Parathyroid adenoma (tissue), 2 donors: ENCODE results near the gene RIMKLA.

Experiments
- H2AFZ ChIP-seq: fragments of 300-600 bp; sonication (generic); one replicate; pipeline ENCODE4 v1.7.0; 2017; ENCODE audit warnings: antibody characterized with exemption, mild to moderate bottlenecking
- H3K27ac ChIP-seq: fragments of 300-600 bp; sonication (generic); one replicate; pipeline ENCODE4 v1.7.0; 2017
- H3K27me3 ChIP-seq: fragments of 300-600 bp; sonication (generic); one replicate; pipeline ENCODE4 v1.7.0; 2017; ENCODE audit warnings: low read length; ENCODE audit not compliant: control insufficient read depth, insufficient read depth
- H3K36me3 ChIP-seq: fragments of 300-600 bp; sonication (generic); one replicate; pipeline ENCODE4 v1.7.0; 2017; ENCODE audit warnings: low read length; ENCODE audit not compliant: control insufficient read depth, insufficient read depth
- H3K4me1 ChIP-seq: fragments of 300-600 bp; sonication (generic); one replicate; pipeline ENCODE4 v1.7.0; 2017; ENCODE audit warnings: control low read depth
- H3K4me2 ChIP-seq: fragments of 300-600 bp; sonication (generic); one replicate; pipeline ENCODE4 v1.7.0; 2017; ENCODE audit warnings: low read length
- H3K4me3 ChIP-seq: fragments of 300-600 bp; sonication (generic); one replicate; pipeline ENCODE4 v1.7.0; 2017; ENCODE audit warnings: low read depth, low read length
- H3K79me2 ChIP-seq: fragments of 300-600 bp; sonication (generic); one replicate; pipeline ENCODE4 v1.7.0; 2017; ENCODE audit warnings: control low read depth
- H3K9ac ChIP-seq: fragments of 300-600 bp; sonication (generic); one replicate; pipeline ENCODE4 v1.7.0; 2017; ENCODE audit warnings: mild to moderate bottlenecking
- H3K9me3 ChIP-seq: fragments of 300-600 bp; sonication (generic); one replicate; pipeline ENCODE4 v1.7.0; 2017; ENCODE audit warnings: low read length; ENCODE audit not compliant: control insufficient read depth
- CTCF ChIP-seq: fragments of 300-600 bp; sonication (generic); IDR thresholded peaks from one replicate; pipeline ENCODE4 v1.7.0; 2017; ENCODE audit warnings: antibody characterized with exemption, mild to moderate bottlenecking
- donor health status: primary hyperparathyroidism.

Gene RIMKLA

GRCh38 chr1:42381280-42381673, 685 bp downstream of the RIMKLA start:
- Histone ChIP-seq H2AFZ (peak overlapping the region; percentile 91), H3K4me2 (peak overlapping the region; percentile 73), H3K9me3 (no peaks in the 10 kb centered on the region), H3K27me3 (no peaks in the 10 kb centered on the region), H3K36me3 (no peaks in the 10 kb centered on the region), H3K9ac (no peak overlapping the region), H3K79me2 (no peaks in the 10 kb centered on the region), H3K4me3 (peak overlapping the region; percentile 56), H3K27ac (no peak overlapping the region), H3K4me1 (peaks cover 2% of the 10 kb centered on the region)
- no peak for TF ChIP-seq CTCF

- Histone ChIP-seq H3K27ac (no peak overlapping the region), H3K79me2 (no peaks in the 10 kb centered on the region), H3K36me3 (no peaks in the 10 kb centered on the region), H3K4me3 (no peak overlapping the region), H3K27me3 (no peaks in the 10 kb centered on the region), H2AFZ (no peak overlapping the region), H3K9me3 (no peaks in the 10 kb centered on the region), H3K4me1 (peaks cover 2% of the 10 kb centered on the region), H3K4me2 (no peak overlapping the region), H3K9ac (no peak overlapping the region)
- no peak for TF ChIP-seq CTCF
These were observed 4.7 kb downstream of the RIMKLA start for GRCh38 chr1:42385283-42385682.

GRCh38 chr1:42386051-42386450, 5.5 kb downstream of the RIMKLA start:
- Histone ChIP-seq H3K4me3 (no peak overlapping the region), H3K4me1 (peaks cover 2% of the 10 kb centered on the region), H3K27ac (no peak overlapping the region), H3K9me3 (no peaks in the 10 kb centered on the region), H3K36me3 (no peaks in the 10 kb centered on the region), H3K27me3 (no peaks in the 10 kb centered on the region), H3K9ac (no peak overlapping the region), H3K79me2 (no peaks in the 10 kb centered on the region), H2AFZ (no peak overlapping the region), H3K4me2 (no peak overlapping the region)
- TF ChIP-seq CTCF: no peak

GRCh38 chr1:42392255-42392654, 11.7 kb downstream of the RIMKLA start:
- no peaks in the 10 kb centered on the region for H3K79me2 ChIP-seq
- H3K4me1 ChIP-seq: no peaks in the 10 kb centered on the region
- no peaks in the 10 kb centered on the region for H3K27me3 ChIP-seq
- H3K4me3 ChIP-seq: no peak overlapping the region
- H3K9me3 ChIP-seq: no peaks in the 10 kb centered on the region
- H3K27ac ChIP-seq: no peak overlapping the region
- no peak overlapping the region for H3K9ac ChIP-seq
- H3K36me3 ChIP-seq: no peaks in the 10 kb centered on the region
- TF ChIP-seq CTCF: no peak
- H2AFZ ChIP-seq: no peak overlapping the region
- H3K4me2 ChIP-seq: no peak overlapping the region

- no peak overlapping the region for H3K9ac ChIP-seq
These were observed 12.6 kb downstream of the RIMKLA start for GRCh38 chr1:42392967-42393848.

More at GRCh38 chr1:42392967-42393848, 12.6 kb downstream of the RIMKLA start:
- Histone ChIP-seq H3K9me3 (no peaks in the 10 kb centered on the region), H3K79me2 (no peaks in the 10 kb centered on the region), H2AFZ (no peak overlapping the region), H3K36me3 (no peaks in the 10 kb centered on the region), H3K27ac (no peak overlapping the region), H3K4me1 (no peaks in the 10 kb centered on the region), H3K4me2 (no peak overlapping the region), H3K27me3 (no peaks in the 10 kb centered on the region), H3K4me3 (no peak overlapping the region)
- TF ChIP-seq CTCF: no peak
